ENCODE results near the gene PPARD. TPM values are rescaled to one million over a fixed set of nuclear protein-coding genes. Genes with fewer than 3 reads are reported as not detected.
A peak's percentile ranks its signal among the peaks of the same experiment; 100 is the strongest.

PPARD gene
- total and polyA plus RNA-seq, 12 donors: 12.9 to 21.0 (median 13.9) TPM

DNA sequence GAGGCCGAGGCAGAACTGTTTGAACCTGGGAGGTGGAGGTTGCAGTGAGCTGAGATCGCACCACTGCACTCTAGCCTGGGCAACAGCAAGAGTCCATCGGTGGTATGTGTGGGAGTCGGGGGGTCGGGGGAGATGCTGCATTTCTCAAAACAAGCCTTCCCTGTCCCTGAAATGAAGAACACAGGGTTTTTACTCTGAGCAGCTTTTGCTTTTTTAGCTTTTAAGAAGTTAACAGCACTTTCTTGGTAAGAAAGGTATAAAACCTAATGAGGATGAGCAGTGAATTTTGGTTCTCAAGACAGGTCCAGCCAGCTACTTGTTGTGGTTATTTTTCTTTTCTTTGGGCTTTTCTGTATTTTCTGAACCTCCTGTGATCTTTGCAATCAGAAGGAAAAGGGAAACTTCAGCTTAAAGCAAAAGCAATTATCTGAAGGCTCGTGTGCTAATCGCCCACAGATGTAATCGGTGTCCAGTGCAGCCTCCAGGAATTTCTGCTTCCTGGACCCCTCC lies 129.5 kb downstream of the PPARD start:
- WGBS, 2 donors: 58 to 60% methylated on average over 8 of the region's 8 CpGs
- DNase-seq (no peak), ATAC-seq (no peak)
- intact Hi-C loops (cut with DNase I): no loop called here
- H3K36me3 ChIP-seq: peaks cover 0 to 72% (median 40%) of the 10 kb centered on the region in 9 donors
- H3K27me3 ChIP-seq: no peaks in the 10 kb centered on the region
- peaks cover 4 to 47% (median 40%) of the 10 kb centered on the region in 9 donors for H3K4me1 ChIP-seq
- TF ChIP-seq, protein P1, sequence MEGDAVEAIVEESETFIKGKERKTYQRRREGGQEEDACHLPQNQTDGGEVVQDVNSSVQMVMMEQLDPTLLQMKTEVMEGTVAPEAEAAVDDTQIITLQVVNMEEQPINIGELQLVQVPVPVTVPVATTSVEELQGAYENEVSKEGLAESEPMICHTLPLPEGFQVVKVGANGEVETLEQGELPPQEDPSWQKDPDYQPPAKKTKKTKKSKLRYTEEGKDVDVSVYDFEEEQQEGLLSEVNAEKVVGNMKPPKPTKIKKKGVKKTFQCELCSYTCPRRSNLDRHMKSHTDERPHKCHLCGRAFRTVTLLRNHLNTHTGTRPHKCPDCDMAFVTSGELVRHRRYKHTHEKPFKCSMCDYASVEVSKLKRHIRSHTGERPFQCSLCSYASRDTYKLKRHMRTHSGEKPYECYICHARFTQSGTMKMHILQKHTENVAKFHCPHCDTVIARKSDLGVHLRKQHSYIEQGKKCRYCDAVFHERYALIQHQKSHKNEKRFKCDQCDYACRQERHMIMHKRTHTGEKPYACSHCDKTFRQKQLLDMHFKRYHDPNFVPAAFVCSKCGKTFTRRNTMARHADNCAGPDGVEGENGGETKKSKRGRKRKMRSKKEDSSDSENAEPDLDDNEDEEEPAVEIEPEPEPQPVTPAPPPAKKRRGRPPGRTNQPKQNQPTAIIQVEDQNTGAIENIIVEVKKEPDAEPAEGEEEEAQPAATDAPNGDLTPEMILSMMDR (IDR thresholded peaks at IDR 0.05): no peak
- H3K4me3 ChIP-seq: no peak overlapping the region
- peak overlapping the region in 3 of 10 donors; percentile 17 to 47 (median 39) for H3K27ac ChIP-seq
- no peaks in the 10 kb centered on the region for H3K9me3 ChIP-seq

DNA sequence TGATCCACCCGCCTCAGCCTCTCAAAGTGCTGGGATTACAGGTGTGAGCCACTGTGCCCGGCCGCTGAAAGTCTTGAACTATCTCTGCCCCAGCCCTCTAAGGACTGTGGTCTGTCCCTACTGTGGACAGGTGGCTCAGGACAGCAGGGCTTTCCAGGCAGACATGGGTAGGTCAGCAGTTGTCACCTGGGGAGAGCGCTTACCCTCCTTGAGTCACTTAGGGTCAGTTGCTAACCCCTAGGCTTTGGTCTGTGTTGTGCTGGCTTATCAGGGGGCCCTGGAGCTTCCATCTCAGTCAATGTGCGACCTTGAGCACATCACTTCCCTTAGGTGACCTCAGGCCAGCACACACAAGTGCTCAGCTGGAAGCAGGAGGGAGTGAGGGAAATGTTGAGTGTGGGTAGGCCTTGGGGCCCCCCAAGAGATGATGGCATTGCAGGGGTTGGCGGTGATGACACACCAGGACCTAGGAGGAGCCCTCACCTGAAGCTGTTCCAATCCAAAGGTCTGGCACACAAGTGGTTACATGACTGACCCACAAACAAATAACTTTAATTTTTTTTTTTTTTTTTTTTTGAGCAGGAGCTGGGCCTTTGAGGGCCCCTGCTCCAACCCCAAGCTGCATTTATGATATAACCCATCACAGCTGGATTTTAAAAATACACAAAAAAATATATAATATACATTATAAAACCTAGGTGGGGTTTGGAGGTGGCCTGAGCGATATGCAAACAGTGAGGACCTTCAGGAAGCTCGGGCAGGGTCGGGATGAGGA lies 130.9 kb downstream of the PPARD start:
- no peak overlapping the region for H3K27ac ChIP-seq
- 88% methylated on average over 9 of the region's 9 CpGs for WGBS, 2 donors
- no peaks in the 10 kb centered on the region for H3K27me3 ChIP-seq
- no peak for DNase-seq
- no peak for ATAC-seq
- H3K36me3 ChIP-seq: peaks cover 0 to 86% (median 42%) of the 10 kb centered on the region in 9 donors
- H3K4me3 ChIP-seq: no peak overlapping the region
- H3K4me1 ChIP-seq: peaks cover 4 to 39% (median 33%) of the 10 kb centered on the region in 9 donors
- no peaks in the 10 kb centered on the region for H3K9me3 ChIP-seq
- intact Hi-C loops (cut with DNase I): no loop called here
- TF ChIP-seq, protein P1 (IDR thresholded peaks at IDR 0.05): no peak

DNA sequence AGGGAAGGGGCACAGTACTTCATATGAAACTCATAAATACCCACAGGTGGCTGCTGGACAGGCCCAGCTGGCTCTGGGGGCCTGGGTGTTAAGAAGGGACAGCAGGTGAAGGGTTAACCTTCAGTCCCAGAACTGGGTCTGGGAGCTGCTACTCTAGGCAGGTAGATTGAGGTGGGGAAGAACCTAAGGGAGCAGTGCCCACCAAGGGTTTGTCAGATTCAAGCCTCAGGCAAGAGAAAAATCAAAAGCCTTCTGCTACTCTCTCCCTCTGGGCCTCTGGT lies 131.4 kb downstream of the PPARD start:
- no peaks in the 10 kb centered on the region for H3K9me3 ChIP-seq
- DNase-seq (no peak), ATAC-seq (no peak)
- no peak overlapping the region for H3K4me3 ChIP-seq
- no peak overlapping the region for H3K27ac ChIP-seq
- peaks cover 0 to 91% (median 45%) of the 10 kb centered on the region in 9 donors for H3K36me3 ChIP-seq
- intact Hi-C loops (cut with DNase I): no loop called here
- no peaks in the 10 kb centered on the region for H3K27me3 ChIP-seq
- H3K4me1 ChIP-seq: peaks cover 4 to 38% (median 32%) of the 10 kb centered on the region in 9 donors
- TF ChIP-seq, protein P1 (IDR thresholded peaks at IDR 0.05): no peak

DNA sequence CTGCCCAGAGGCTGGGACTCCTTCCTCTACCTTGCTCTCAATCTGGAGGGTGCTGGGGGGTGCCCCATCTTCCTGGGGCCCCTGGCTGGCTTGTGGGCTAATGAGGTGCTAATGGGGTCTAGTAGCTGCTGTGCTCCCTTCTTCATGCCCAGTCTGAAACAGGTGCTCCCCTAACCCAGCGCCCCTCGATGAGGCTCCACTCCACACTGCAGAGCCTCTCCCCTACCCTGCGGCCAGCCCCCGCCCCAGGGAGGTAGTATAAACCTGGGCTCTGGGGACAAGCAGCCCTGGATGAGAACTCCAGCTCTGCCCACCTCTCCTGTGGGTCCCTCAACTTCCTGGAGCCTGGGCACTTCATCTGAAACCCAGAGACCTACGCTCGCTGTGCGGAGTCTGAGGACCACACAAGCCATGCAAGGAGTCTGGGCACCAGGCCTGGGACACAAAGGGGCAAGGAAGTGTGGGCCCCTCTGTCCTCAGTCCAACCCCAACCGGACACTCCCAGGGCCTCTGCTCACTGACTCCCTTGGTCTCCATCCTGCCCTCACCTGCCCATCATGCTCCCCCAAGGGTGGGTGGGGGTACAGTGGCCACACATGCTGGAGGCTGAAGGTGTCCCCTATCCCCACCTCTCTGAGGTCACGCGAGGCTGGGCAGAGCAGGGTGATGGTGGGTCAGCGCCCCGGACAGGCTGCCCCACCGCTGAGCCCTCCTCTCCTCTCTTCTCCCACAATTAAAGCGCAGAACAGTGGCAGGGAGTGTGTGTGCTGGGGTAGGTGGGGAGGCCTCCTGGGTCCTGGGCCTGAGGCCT lies 132.0 kb downstream of the PPARD start:
- H3K36me3 ChIP-seq: peaks cover 0 to 96% (median 45%) of the 10 kb centered on the region in 9 donors
- no peaks in the 10 kb centered on the region for H3K27me3 ChIP-seq
- TF ChIP-seq, protein P1 (IDR thresholded peaks at IDR 0.05): no peak
- no peak overlapping the region for H3K4me3 ChIP-seq
- H3K4me1 ChIP-seq: peaks cover 3 to 32% (median 27%) of the 10 kb centered on the region in 9 donors
- DNase-seq (no peak), ATAC-seq (peak in 4 of 8 donors; percentile 3 to 29 (median 10))
- intact Hi-C loops (cut with DNase I): no loop called here
- H3K9me3 ChIP-seq: no peaks in the 10 kb centered on the region
- 89 to 90% methylated on average over 14 of the region's 14 CpGs for WGBS, 2 donors
- H3K27ac ChIP-seq: no peak overlapping the region
